ENCODE measurements around the gene CHST1.

The CHST1 gene

GRCh38 chr11:45643598-45644260 lies 21.7 kb downstream of the CHST1 start:
- no peak for DNase-seq

GRCh38 chr11:45641961-45642360 lies 23.5 kb downstream of the CHST1 start:
- DNase-seq = no peak

- DNase-seq = no peak
These were observed 27.4 kb downstream of the CHST1 start for GRCh38 chr11:45638051-45638450.

GRCh38 chr11:45635907-45636306 lies 29.5 kb downstream of the CHST1 start:
- DNase-seq = no peak

- DNase-seq = no peak
These were observed 39.8 kb downstream of the CHST1 start for GRCh38 chr11:45625611-45626010.

- DNase-seq = no peak
These were observed 41.3 kb downstream of the CHST1 start for GRCh38 chr11:45624095-45624494.

GRCh38 chr11:45622861-45623260 lies 42.6 kb downstream of the CHST1 start:
- no peak for DNase-seq

GRCh38 chr11:45622283-45622682 lies 43.1 kb downstream of the CHST1 start:
- no peak for DNase-seq

- DNase-seq = no peak
These were observed 43.8 kb downstream of the CHST1 start for GRCh38 chr11:45621588-45621987.

GRCh38 chr11:45620243-45620642 lies 45.2 kb downstream of the CHST1 start:
- no peak for DNase-seq

GRCh38 chr11:45618897-45619296 lies 46.5 kb downstream of the CHST1 start:
- DNase-seq = no peak

GRCh38 chr11:45617871-45618601 lies 47.4 kb downstream of the CHST1 start:
- DNase-seq = no peak

- DNase-seq = no peak
These were observed 48.4 kb downstream of the CHST1 start for GRCh38 chr11:45616802-45617549.

- DNase-seq = no peak
These were observed 50.1 kb downstream of the CHST1 start for GRCh38 chr11:45615182-45615792.

GRCh38 chr11:45614196-45614828 lies 51.1 kb downstream of the CHST1 start:
- DNase-seq = no peak

- DNase-seq = no peak
These were observed 54.8 kb downstream of the CHST1 start for GRCh38 chr11:45610627-45611026.

GRCh38 chr11:45609902-45610301 lies 55.5 kb downstream of the CHST1 start:
- DNase-seq = no peak

- no peak for DNase-seq
These were observed 56.1 kb downstream of the CHST1 start for GRCh38 chr11:45609337-45609736.

- DNase-seq = no peak
These were observed 57.4 kb downstream of the CHST1 start for GRCh38 chr11:45607995-45608394.

- DNase-seq = no peak
These were observed 58.7 kb downstream of the CHST1 start for GRCh38 chr11:45606514-45607281.

GRCh38 chr11:45605051-45605450 lies 60.4 kb downstream of the CHST1 start:
- no peak for DNase-seq
